Karpas-422 (cell line): ENCODE measurements around the gene DPYSL3. TPM values are rescaled to one million over a fixed set of nuclear protein-coding genes. Genes with fewer than 3 reads are reported as not detected.

ENCODE experiments used
- DNase-seq: peaks from one replicate; pipeline ENCODE4 v3.0.0-alpha.2; 2015
- H2AFZ ChIP-seq: fragments of 200-600 bp; sonication (generic); 2 replicates; pipeline ENCODE4 v1.6.1; 2014; ENCODE audit warnings: antibody characterized with exemption, low read length, mixed read lengths
- H3K27ac ChIP-seq: fragments of 200-600 bp; sonication (generic); 2 replicates; pipeline ENCODE4 v1.5.1; 2014; ENCODE audit warnings: mild to moderate bottlenecking, low read length, moderate library complexity
- H3K27me3 ChIP-seq: fragments of 200-600 bp; sonication (generic); 2 replicates; pipeline ENCODE4 v1.6.1; 2014; ENCODE audit warnings: low read length, mixed read lengths
- H3K36me3 ChIP-seq: fragments of 200-600 bp; sonication (generic); 2 replicates; pipeline ENCODE4 v1.6.1; 2014; ENCODE audit warnings: low read length, mixed read lengths; ENCODE audit not compliant: insufficient read depth
- H3K4me1 ChIP-seq: fragments of 200-600 bp; sonication (generic); 2 replicates; pipeline ENCODE4 v1.6.1; 2014; ENCODE audit warnings: mild to moderate bottlenecking, low read length, mixed read lengths
- H3K4me2 ChIP-seq: fragments of 200-600 bp; sonication (generic); 2 replicates; pipeline ENCODE4 v1.6.1; 2014; ENCODE audit warnings: low read length, low read depth, mild to moderate bottlenecking; ENCODE audit not compliant: poor library complexity, severe bottlenecking
- H3K4me3 ChIP-seq: fragments of 200-600 bp; sonication (generic); 2 replicates; pipeline ENCODE4 v1.5.1; 2014; ENCODE audit warnings: mild to moderate bottlenecking, antibody characterized with exemption, low read length, mixed read lengths
- H3K79me2 ChIP-seq: fragments of 200-600 bp; sonication (generic); 2 replicates; pipeline ENCODE4 v1.6.1; 2014; ENCODE audit warnings: mild to moderate bottlenecking, low read length, mixed read lengths
- H3K9ac ChIP-seq: fragments of 200-600 bp; sonication (generic); 2 replicates; pipeline ENCODE4 v1.6.0; 2014; ENCODE audit warnings: low read length
- H3K9me2 ChIP-seq: fragments of 200-600 bp; sonication (generic), shearing (Covaris generic); replicated peaks from 2 replicates; pipeline ENCODE4 v1.6.0; 2014; ENCODE audit warnings: mild to moderate bottlenecking, low read length, moderate library complexity; ENCODE audit not compliant: insufficient read depth
- H3K9me3 ChIP-seq: fragments of 300-700, 200-600 bp; sonication (generic); 2 replicates; pipeline ENCODE4 v1.6.1; 2014; ENCODE audit warnings: low read length, mixed read lengths
- H4K20me1 ChIP-seq: fragments of 200-600 bp; sonication (generic); 2 replicates; pipeline ENCODE4 v1.6.1; 2014; ENCODE audit warnings: mild to moderate bottlenecking, antibody characterized with exemption, low read length, low read depth; ENCODE audit not compliant: insufficient read depth
- total RNA-seq: library from RNA; depleted of rRNA; stranded (reverse); fragments of >200 nt; shearing (Covaris generic); gene quantifications from 2 replicates; pipeline ENCODE4 v1.2.3, GENCODE V29; 2014; ENCODE audit warnings: low replicate concordance

The DPYSL3 gene
- total RNA-seq, 1 experiment from 2014 or later: not detected

- DNase-seq: no peak
- Histone ChIP-seq H3K27me3 (no peaks in the 10 kb centered on the region), H3K4me2 (no peak overlapping the region), H4K20me1 (no peaks in the 10 kb centered on the region), H3K79me2 (no peaks in the 10 kb centered on the region), H3K36me3 (no peaks in the 10 kb centered on the region), H3K9me2 (no peaks in the 10 kb centered on the region), H3K27ac (no peak overlapping the region), H2AFZ (no peak overlapping the region), H3K4me1 (peaks cover 2% of the 10 kb centered on the region; the same call in 1 of the 2 replicates), H3K4me3 (no peak overlapping the region), H3K9me3 (no peaks in the 10 kb centered on the region), H3K9ac (no peak overlapping the region)
Measured at GRCh38 chr5:147434049-147434448, 75.8 kb downstream of the DPYSL3 start.

GRCh38 chr5:147432323-147432722 is 77.5 kb downstream of the DPYSL3 start:
- DNase-seq: no peak
- H4K20me1 ChIP-seq: no peaks in the 10 kb centered on the region
- H3K4me3 ChIP-seq: no peak overlapping the region
- no peak overlapping the region for H3K27ac ChIP-seq
- H3K4me1 ChIP-seq: peaks cover 2% of the 10 kb centered on the region; the same call in 1 of the 2 replicates
- H3K9ac ChIP-seq: no peak overlapping the region
- H3K36me3 ChIP-seq: no peaks in the 10 kb centered on the region
- H3K4me2 ChIP-seq: no peak overlapping the region
- no peaks in the 10 kb centered on the region for H3K9me3 ChIP-seq
- H2AFZ ChIP-seq: no peak overlapping the region
- H3K9me2 ChIP-seq: no peaks in the 10 kb centered on the region
- H3K27me3 ChIP-seq: no peaks in the 10 kb centered on the region
- H3K79me2 ChIP-seq: no peaks in the 10 kb centered on the region

- Histone ChIP-seq H3K79me2 (no peaks in the 10 kb centered on the region), H4K20me1 (no peaks in the 10 kb centered on the region), H3K27ac (no peak overlapping the region), H3K9me3 (no peaks in the 10 kb centered on the region), H3K4me3 (no peak overlapping the region), H3K4me1 (no peaks in the 10 kb centered on the region), H3K9me2 (no peaks in the 10 kb centered on the region), H2AFZ (no peak overlapping the region), H3K9ac (no peak overlapping the region), H3K36me3 (no peaks in the 10 kb centered on the region), H3K27me3 (no peaks in the 10 kb centered on the region), H3K4me2 (no peak overlapping the region)
- no peak for DNase-seq
Measured at GRCh38 chr5:147431586-147431985, 78.3 kb downstream of the DPYSL3 start.

GRCh38 chr5:147430628-147431027 is 79.2 kb downstream of the DPYSL3 start:
- no peak for DNase-seq
- H3K27ac ChIP-seq: no peak overlapping the region
- H3K9ac ChIP-seq: no peak overlapping the region
- no peaks in the 10 kb centered on the region for H3K4me1 ChIP-seq
- no peaks in the 10 kb centered on the region for H3K36me3 ChIP-seq
- no peaks in the 10 kb centered on the region for H3K9me3 ChIP-seq
- no peaks in the 10 kb centered on the region for H3K9me2 ChIP-seq
- H4K20me1 ChIP-seq: no peaks in the 10 kb centered on the region
- H2AFZ ChIP-seq: no peak overlapping the region
- H3K79me2 ChIP-seq: no peaks in the 10 kb centered on the region
- no peak overlapping the region for H3K4me3 ChIP-seq
- no peaks in the 10 kb centered on the region for H3K27me3 ChIP-seq
- H3K4me2 ChIP-seq: no peak overlapping the region

- Histone ChIP-seq H3K9me3 (no peaks in the 10 kb centered on the region), H3K27me3 (no peaks in the 10 kb centered on the region), H3K4me2 (no peak overlapping the region), H3K27ac (no peak overlapping the region), H4K20me1 (no peaks in the 10 kb centered on the region), H3K4me3 (no peak overlapping the region), H3K9me2 (no peaks in the 10 kb centered on the region), H3K36me3 (no peaks in the 10 kb centered on the region), H3K4me1 (no peaks in the 10 kb centered on the region), H3K79me2 (no peaks in the 10 kb centered on the region), H2AFZ (no peak overlapping the region), H3K9ac (no peak overlapping the region)
- no peak for DNase-seq
Measured at GRCh38 chr5:147427521-147428401, 82.1 kb downstream of the DPYSL3 start.

GRCh38 chr5:147426640-147427327 is 83.1 kb downstream of the DPYSL3 start:
- no peak overlapping the region for H2AFZ ChIP-seq
- H3K27ac ChIP-seq: no peak overlapping the region
- H3K4me1 ChIP-seq: no peaks in the 10 kb centered on the region

GRCh38 chr5:147418613-147419012 is 91.3 kb downstream of the DPYSL3 start:
- Histone ChIP-seq H3K9ac (no peak overlapping the region), H3K27ac (no peak overlapping the region), H4K20me1 (no peaks in the 10 kb centered on the region), H3K4me1 (no peaks in the 10 kb centered on the region), H3K4me2 (no peak overlapping the region), H2AFZ (no peak overlapping the region), H3K9me2 (no peaks in the 10 kb centered on the region), H3K36me3 (no peaks in the 10 kb centered on the region), H3K79me2 (no peaks in the 10 kb centered on the region), H3K4me3 (no peak overlapping the region), H3K27me3 (no peaks in the 10 kb centered on the region), H3K9me3 (no peaks in the 10 kb centered on the region)
- DNase-seq: no peak

More at GRCh38 chr5:147426640-147427327, 83.1 kb downstream of the DPYSL3 start:
- Histone ChIP-seq H4K20me1 (no peaks in the 10 kb centered on the region), H3K9me2 (no peaks in the 10 kb centered on the region), H3K4me2 (no peak overlapping the region), H3K79me2 (no peaks in the 10 kb centered on the region), H3K9me3 (no peaks in the 10 kb centered on the region), H3K9ac (no peak overlapping the region), H3K4me3 (no peak overlapping the region), H3K36me3 (no peaks in the 10 kb centered on the region), H3K27me3 (no peaks in the 10 kb centered on the region)
- DNase-seq: no peak

GRCh38 chr5:147417135-147417813 is 92.6 kb downstream of the DPYSL3 start:
- Histone ChIP-seq H3K9me2 (no peaks in the 10 kb centered on the region), H2AFZ (no peak overlapping the region), H3K79me2 (no peaks in the 10 kb centered on the region), H3K4me2 (no peak overlapping the region), H3K27ac (no peak overlapping the region), H3K9ac (no peak overlapping the region), H3K36me3 (no peaks in the 10 kb centered on the region), H3K4me1 (no peaks in the 10 kb centered on the region), H3K9me3 (no peaks in the 10 kb centered on the region), H3K27me3 (no peaks in the 10 kb centered on the region), H4K20me1 (no peaks in the 10 kb centered on the region), H3K4me3 (no peak overlapping the region)
- DNase-seq: no peak
